SW480 (cell line): ENCODE results near the gene SLC25A29.
"Not testable (repeated sequence)": the region's sequence is repeated elsewhere in the genome, so short reads cannot be mapped to it uniquely, and the experiment has no call there.

Experiments used
- DNase-seq: peaks from one replicate; pipeline ENCODE4 v3.0.0-alpha.2; 2016; ENCODE audit warnings: low spot score

Gene SLC25A29

GRCh38 chr14:100306101-100306997 is at the start of gene SLC25A29:
Gene SLC25A29 (minus strand): TSS chr14:100306444. CDS start chr14:100306232, 212 bp downstream.
- DNase-seq: peak; percentile 87

- no peak for DNase-seq
These were observed 44.7 kb upstream of the SLC25A29 start for GRCh38 chr14:100350986-100351385.

GRCh38 chr14:100350276-100350926 is 44.2 kb upstream of the SLC25A29 start:
- no peak for DNase-seq

GRCh38 chr14:100348784-100349685 is 42.8 kb upstream of the SLC25A29 start:
- DNase-seq: no peak

- no peak for DNase-seq
These were observed 42.0 kb upstream of the SLC25A29 start for GRCh38 chr14:100348253-100348729.

GRCh38 chr14:100346306-100347091 is 40.3 kb upstream of the SLC25A29 start:
- DNase-seq: no peak

- DNase-seq: no peak
These were observed 39.5 kb upstream of the SLC25A29 start for GRCh38 chr14:100345711-100346110.

GRCh38 chr14:100344657-100345056 is 38.4 kb upstream of the SLC25A29 start:
- not testable (repeated sequence) for DNase-seq

GRCh38 chr14:100342826-100343225 is 36.6 kb upstream of the SLC25A29 start:
- DNase-seq: not testable (repeated sequence)

GRCh38 chr14:100342195-100342594 is 36.0 kb upstream of the SLC25A29 start:
- DNase-seq: no peak

- peak; percentile 57 for DNase-seq
These were observed 35.2 kb upstream of the SLC25A29 start for GRCh38 chr14:100341301-100342031.

- no peak for DNase-seq
These were observed 34.2 kb upstream of the SLC25A29 start for GRCh38 chr14:100340423-100340813.

GRCh38 chr14:100339766-100340422 is 33.6 kb upstream of the SLC25A29 start:
- DNase-seq: no peak

GRCh38 chr14:100336618-100337530 is 30.6 kb upstream of the SLC25A29 start:
- no peak for DNase-seq

- no peak for DNase-seq
These were observed 28.7 kb upstream of the SLC25A29 start for GRCh38 chr14:100334904-100335303.

- no peak for DNase-seq
These were observed 27.6 kb upstream of the SLC25A29 start for GRCh38 chr14:100333827-100334226.

GRCh38 chr14:100333311-100333710 is 27.1 kb upstream of the SLC25A29 start:
- no peak for DNase-seq

- no peak for DNase-seq
These were observed 26.6 kb upstream of the SLC25A29 start for GRCh38 chr14:100332797-100333196.
